Hepatic stellate cell (primary cell): ENCODE measurements around the gene PVRIG.
"Not testable (repeated sequence)": the region's sequence is repeated elsewhere in the genome, so short reads cannot be mapped to it uniquely, and the experiment has no call there.

Experiments
- DNase-seq: peaks from one replicate; pipeline ENCODE4 v3.0.0; 2011; ENCODE audit warnings: low spot score

PVRIG gene

DNA sequence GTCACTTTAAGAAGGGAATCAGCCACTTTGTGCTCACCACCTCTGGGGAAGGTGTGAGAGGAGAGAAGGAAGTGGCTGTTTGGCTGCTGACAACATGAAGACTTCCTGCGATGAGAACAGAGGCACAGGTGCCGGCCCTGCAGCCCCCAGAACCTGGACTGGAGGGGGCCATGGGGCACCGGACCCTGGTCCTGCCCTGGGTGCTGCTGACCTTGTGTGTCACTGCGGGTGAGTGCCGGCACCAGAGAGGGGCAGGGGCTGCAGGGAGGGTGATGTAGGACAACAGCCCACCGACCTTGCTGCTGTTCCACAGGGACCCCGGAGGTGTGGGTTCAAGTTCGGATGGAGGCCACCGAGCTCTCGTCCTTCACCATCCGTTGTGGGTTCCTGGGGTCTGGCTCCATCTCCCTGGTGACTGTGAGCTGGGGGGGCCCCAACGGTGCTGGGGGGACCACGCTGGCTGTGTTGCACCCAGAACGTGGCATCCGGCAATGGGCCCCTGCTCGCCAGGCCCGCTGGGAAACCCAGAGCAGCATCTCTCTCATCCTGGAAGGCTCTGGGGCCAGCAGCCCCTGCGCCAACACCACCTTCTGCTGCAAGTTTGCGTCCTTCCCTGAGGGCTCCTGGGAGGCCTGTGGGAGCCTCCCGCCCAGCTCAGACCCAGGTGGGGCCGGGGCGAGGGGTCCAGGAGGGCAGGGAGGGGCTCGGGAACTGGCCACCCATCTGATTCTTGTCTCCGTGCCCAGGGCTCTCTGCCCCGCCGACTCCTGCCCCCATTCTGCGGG is at the start of gene PVRIG:
TSS of gene PVRIG (plus strand) at position 149 of the 785 bp plus-strand sequence. CDS start at position 171, 22 bp downstream.
- DNase-seq = not testable (repeated sequence)

DNA sequence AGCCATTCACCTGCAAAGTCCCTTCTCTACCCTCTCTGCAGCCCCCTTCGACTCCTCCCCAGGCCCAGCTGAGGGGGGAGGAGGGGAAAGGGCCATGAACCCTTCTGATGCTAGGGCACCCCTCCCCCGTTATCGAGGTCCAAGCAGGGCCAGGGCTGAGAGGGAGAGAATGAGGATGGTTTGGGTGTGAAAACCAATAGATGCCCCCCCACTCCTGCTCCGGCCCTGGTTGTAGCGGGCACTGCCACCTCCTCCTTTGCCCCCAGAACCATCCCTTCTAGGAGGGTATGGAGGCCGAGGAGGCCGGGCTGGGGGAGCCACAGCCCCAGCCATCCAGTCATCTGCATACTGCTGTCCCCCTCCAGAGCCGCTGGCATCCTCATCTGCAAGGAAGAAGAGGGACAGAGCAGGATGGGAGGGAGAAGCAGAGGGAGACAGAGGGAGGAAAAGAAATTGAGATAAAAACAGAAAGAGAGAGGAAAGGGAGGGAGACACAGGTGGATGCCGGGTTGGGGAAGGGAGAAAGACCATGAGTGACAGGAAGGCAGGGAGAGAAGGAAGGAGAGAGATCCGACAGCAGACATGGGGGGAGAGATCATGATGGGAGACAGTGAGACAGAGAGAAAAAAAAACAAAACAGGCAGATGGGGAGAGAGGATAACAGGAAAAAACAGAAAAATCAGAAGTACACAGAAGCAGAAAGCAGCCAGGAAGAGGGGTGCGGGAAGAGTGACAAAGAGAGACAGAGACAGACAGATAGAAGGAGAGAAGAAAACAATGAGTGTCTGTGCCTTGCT is 49.5 kb upstream of the PVRIG start:
- no peak for DNase-seq

DNA sequence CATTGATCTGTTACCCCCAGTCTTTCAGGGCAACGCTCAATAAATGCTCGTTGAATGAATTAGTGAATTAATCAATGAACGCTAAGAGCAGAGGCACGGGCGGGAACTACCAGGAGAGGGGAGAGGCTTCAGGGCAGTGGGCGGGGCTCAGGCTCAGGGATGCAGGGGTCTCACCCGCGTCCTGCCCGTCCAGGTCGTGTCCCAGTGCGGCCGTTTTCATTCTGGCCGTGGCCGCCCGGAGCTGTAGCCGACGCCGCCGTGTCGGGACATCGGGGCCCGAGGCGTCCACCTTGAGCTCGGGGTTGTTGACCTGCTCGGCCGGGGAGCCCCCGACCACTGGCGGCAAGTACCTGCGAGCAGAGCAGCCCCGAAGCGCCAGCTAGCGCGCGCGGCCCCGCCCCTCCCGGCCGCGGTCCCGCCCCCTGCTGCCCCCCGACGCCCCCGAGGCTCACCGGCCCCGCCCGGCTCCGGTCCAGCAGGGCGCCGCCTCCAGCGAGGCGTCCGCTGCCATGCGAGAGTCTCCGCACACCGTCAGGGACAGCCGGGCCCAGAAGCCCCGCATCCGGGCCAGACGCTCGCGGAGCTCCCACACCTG is 48.6 kb upstream of the PVRIG start:
- DNase-seq = no peak

DNA sequence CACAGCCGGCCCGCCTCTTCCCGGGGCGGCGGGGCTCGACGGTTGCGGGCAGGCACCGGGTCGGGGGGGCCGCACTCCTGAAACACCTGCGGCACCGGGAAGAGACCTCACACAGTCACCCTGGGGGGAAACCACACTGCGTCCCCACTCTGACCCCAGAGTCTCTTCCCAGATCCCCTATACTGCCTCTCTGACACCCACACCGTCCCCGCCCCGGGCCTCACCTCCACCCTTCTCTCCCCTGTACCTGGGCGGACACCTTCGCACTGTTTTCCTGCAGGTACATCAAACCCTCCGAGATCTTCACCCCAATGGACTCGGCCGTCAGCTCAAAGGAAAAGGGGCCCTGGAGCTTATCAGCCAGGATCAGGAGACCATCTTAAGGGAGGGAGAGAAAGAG is 47.9 kb upstream of the PVRIG start:
- DNase-seq = no peak

DNA sequence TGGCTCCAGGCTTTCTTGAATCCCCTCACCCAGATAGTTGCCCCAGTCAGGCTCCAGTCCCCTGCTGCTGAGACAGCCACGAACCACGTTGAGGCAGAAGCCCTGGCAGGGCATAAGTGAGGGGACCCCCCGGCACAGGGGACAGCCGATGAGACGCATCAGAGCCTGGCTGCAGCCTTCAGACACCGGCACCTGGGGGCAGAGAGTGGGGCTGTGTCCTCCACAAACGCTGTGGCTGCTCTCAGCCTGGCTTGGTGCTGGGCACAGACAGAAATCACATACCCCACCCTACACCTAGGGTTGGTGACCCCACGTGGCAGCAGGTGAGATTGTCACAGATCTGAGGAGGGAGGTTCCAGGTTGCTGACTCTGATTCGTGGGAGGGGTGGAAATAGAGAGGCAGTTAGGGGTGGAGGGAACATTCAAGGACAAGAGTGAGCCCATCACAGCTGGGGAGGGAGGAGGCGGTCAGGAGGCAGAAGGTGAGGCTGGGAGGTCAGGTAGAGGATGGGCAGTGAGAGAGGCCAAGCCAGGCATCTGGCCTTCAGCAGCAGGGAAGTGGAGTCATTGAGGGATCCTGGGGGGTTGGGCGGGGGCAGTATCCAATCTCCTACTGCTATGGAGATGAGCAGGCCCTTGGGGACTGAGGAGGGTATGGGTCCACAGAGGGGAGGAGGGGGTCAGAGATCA is 45.8 kb upstream of the PVRIG start:
- DNase-seq = no peak

DNA sequence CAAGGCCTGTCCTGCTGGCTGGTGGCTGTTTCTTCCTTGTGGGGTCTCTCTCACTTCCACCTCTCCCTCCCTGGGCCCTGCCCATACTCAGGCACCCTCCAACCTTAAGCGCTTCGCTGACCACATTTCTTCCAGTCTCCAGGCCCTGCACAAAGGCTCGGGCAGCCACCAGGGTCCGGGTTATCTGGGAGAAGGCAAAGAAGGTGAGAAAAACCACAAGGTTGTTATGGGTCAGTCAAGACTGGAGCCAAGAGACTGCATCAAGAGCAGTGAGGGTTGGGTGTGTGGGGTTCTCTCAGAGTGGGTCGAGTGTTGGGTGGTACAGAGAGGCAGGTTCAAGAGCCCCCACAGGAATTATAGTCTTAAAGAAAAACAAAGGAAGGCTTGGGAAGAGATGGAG is 45.2 kb upstream of the PVRIG start:
- DNase-seq = no peak

DNA sequence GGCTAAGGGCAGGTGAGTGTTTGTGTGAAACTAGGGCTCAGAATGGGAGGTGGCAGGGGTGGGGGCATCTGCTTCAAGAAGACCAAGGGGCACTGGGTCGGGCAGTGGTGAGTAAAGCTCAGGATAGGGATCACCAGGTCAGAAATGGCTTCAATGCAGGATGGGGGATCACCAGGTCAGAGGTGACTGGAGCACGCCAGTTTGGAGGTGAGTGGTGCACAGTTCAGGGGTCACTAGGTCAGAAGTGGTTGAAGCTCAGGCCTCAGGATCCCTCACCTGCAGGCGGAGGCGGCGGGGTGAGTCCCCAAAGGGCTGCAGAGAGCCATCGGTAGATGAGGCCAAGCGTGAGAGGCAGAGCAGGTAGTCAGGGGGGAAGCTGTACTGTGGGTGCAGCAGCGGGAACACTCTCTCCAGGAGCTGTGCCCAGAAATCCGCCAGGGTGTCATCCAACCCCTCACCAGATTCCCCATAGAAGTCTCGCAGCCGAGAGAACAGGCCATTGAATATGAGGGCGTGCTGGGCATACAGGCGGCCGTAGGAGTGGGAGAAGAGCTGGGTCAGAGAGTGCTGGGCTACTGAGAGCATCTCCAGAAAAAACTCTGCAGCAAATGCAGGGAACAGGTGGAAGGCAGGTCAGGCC is 44.3 kb upstream of the PVRIG start:
- no peak for DNase-seq

DNA sequence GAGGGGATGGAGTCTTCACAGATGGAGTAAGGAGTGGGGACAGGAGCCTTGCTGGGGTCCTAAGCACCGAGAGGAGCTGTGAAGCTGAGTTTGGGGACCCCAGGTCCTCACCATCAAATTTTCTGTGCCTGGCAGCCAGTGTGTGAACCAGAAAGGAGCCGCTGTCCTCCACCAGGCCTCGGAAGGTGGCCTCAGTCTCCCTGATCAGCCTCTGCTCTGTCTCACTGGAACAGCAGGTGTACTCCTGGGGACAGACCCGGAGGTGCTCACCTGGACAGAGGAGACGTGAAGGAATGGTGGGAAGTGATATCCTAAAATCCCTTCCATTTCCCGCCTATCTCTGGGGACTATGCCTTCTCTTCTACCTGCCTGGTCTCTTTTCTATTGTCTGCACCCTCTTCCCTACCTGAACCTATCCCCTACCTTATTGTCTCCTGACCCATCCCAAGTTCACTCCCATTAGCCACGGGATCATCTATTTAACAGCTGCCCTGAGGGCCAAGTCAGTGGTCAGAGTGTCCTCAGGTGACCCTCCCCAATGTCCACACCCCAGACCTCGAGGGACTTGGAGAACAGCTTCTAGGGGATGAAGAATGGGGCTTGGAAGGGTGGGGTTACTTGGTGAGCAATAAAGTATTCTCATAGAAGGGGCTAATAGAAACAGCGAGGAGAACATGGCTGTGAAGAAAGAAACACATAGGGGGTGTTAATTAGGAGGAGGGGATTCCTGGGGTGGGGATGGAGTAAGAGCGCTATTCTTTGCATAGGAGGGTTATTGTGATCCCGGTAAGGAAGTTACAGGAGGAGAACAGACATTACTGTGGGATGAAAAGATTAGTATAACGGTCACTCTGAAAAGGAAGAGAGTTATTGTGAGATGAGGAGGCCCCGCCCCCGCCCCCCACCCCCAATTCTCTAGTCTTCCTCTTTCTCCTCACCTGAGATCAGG is 43.4 kb upstream of the PVRIG start:
- DNase-seq = no peak

DNA sequence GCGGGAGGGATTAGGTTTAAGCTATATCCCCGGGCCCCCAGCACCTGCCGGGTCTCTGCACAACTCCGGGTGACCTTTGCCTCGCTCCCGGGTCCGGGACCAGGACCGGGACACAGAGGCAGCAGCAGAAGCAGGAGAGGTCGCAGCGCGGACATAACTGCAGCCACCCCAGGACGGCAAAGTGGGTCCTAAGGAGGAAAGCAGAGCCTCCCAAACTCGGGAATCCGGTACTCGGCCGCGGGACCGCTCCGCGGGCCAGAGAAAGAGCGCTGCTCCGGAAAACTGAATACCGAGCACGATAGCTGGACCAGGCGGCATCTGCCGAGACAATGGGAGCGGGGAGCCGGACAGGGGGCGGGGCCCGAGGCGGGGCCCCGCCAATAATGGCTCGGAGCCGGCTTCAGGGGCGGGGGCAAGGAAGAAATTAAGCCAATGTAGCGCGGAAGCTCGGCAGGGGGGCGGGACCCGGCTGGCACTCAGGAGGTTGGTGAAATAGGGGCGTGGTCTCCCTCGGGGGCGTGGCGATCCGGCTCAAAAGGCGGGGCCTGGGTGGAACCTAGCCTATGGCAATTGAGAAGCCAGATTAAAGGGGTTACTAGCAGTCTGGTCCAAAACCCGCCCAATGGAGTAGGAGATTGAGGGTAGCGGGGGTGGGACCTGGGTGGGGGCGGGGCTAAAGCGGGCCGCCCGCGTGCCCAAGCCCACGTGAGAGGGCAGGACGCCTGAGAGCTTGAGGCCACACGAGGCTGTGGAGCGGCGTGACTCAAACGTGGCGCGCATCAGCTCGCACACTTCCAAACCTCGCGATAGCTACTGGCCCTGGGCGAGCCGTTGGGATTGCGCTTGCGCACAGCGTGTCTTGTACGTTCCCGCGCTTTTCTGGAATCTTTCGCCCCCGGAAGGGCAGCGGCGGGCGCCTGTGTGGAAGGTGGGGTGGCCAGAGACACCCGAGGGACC is 42.4 kb upstream of the PVRIG start, which contains the start of the genes GPC2 and STAG3:
TSS of gene GPC2 (minus strand) at position 337 of the 957 bp plus-strand sequence. CDS start at position 155, 182 bp downstream.
TSS of gene STAG3 (plus strand) at position 874 of the 957 bp plus-strand sequence. CDS start 2,639 bp downstream, outside the sequence.
- peak; percentile 94 for DNase-seq

DNA sequence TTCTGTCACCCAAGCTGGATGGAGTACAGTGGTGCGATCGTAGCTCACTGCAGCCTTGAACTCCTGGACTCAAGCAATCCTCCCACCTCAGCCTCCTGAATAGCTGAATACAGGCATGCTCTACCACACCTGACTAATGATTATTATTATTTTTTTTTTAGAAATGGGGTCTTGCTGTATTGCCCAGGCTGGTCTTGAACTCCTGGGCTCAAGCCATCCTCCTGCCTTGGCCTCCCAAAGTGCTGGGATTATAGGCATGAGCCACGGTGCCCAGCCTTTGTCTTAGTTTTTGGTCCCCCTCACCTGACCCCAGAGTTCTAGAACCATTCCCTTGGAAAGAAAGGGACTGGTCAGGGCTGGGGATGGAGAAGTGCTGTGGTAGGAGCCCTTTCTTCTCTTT is 39.7 kb upstream of the PVRIG start:
- not testable (repeated sequence) for DNase-seq

DNA sequence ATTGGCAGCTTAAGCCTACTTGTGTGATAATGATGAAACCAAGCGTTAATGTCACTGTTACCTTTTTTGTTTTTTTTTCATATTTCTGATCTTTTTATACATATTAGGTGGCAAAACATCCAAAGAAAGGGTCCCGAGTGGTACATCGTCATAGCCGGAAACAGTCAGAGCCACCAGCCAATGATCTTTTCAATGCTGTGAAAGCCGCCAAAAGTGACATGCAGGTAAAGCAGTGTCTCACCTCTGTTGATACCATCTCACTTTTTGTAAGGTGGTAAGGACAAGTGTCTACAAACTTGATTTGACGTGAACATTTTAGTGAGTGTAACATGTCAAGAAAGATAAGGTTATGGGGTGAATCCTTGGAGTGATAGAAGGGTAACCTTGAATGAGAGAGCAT is 37.1 kb upstream of the PVRIG start:
- DNase-seq = not testable (repeated sequence)

DNA sequence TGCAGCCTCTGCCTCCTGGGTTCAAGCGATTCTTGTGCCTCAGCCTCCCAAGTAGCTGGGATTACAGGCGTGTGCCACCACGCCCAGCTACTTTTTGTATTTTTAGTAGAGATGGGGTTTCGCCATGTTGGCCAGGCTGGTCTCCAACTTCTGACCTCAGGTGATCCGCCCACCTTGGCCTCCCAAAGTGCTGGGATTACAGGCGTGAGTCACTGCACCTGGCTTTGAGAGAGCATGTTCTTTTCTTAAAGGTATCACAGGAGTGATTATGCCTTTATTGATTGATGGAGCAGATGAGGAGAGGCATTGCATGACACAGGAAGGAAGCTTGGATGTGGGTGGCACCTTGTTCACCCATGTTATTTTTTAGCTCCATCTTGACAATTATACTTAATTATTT is 36.7 kb upstream of the PVRIG start:
- DNase-seq = not testable (repeated sequence)

DNA sequence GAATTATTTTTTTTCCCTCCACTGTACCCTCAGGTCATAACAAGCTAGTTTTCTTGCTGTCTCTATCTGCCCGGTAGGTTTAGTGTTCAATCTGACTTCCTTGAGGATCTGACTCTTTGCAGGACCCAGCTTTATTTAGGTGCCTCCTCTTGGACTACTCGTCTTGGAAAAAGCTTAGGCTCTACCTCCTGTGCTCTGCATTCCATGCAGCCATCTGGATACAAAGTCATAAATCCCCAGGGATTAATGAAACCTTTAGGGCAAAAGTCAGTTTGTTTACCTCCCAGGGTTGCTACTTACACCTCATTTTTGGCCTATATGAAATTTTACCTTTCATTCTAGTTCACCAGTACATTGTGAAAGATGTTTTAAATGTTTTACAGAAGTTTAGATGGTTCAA is 34.0 kb upstream of the PVRIG start:
- DNase-seq = no peak

DNA sequence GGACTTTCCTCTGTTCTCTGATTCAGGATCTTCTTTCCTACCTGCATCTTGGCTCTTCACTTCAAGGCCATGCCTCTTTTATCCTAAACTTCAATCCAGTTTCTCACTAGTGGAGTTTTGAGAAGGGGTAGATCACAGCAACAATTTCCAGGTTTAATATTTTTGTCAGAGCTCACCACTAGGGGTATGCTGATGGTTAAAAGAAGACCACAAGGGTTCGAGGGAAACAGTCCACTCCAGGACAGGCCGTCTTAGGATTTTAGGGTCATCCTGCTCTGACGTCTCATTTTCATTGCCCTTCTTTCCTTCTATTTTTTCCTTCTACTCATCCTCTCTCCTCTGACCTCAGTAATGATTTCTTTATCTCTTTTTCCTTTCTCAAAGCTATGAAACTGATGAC is 30.7 kb upstream of the PVRIG start:
- DNase-seq = no peak

DNA sequence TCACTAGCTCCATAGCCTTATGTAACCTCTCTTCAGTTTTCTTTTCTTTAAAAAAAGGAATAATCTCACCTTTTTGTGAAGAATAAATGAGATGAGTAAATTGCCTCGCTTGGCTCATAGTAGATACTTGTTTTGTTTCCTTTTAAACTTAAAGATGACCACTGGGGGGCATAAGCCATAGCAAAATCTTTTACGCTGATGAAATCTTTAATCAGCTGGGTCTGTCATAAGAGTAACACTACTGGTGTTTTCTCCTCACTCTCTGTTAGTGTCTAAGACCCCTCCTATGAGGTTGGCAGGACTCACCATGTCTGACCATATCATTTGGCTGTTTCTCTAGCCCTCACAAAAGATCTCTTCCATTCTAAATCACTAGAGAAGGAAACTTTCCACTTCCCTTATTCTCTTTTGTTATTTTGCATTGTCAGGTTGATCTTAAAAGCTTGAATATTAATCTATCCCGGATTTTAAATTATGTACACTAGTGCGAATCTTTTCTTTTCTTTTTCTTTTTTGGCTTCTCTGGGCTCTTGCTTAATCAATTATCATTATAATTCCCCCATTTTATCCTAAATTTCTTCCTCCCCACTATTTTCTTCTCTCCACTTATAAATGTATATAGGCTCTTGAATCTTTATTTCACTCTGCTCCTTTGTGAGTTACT is 29.6 kb upstream of the PVRIG start:
- DNase-seq = no peak

DNA sequence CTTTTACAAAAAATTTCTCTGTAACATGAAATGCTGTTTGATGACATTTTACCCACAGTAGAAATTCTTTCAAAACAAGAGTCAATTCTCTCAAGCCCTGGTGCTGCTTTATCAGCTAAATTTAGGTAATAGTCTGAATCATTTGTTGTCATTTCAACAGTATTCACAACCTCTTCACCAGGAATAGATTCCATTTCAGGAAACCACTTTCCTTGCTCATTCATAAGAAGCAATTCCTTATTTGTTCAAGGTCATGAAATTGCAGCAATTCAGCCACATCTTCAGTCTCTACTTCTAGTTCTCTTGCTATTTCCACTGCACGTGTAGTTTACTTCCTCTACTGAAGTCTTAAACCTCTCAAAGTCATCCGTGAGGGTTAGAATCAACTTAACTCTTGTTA is 28.0 kb upstream of the PVRIG start:
- no peak for DNase-seq

DNA sequence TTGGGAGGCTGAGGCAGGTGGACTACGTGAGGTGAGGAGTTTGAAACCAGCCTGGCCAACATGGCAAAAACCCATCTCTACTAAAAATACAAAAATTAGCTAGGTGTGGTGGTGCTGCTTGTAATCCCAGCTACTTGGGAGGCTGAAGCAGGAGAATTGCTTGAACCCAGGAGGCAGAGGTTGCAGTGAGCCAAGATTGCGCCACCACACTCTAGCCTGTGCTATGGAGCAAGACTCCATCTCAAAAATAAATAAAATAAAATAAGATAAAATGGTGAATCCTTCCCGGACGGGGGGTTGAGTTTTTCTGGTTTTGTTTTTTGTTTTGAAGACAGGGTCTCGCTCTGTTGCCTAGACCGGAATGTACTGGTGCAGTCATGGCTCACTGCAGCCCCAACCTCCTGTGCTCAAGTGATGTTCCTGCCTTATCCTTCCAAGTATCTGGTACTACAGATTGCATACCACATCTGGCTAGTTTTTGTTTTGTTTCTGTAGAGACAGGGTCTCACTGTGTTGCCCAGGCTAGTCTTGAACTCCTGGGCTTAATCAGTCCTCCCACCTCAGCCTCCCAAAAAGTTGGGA is 27.4 kb upstream of the PVRIG start:
- DNase-seq = not testable (repeated sequence)

DNA sequence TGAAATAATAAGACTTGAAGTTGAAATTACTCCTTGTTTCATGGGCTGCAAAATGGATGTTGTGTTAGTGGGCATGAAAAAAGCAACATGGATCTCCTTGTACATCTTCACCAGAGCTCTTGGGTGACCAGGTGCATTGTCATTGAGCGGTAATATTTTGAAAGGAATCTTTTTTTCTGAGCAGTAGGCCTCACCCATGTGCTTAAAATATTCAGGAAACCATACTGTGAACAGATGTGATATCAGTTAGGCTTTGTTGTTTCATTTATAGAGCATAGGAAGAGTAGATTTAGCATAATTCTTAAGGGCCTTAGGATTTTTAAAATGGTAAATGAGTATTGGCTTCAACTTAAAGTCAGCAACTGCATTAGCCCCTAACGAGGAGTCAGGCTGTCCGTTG is 26.8 kb upstream of the PVRIG start:
- no peak for DNase-seq
